Tibial nerve (tissue), 4 donors: ENCODE data around the gene LINGO1. TPM values are rescaled to one million over a fixed set of nuclear protein-coding genes. Genes with fewer than 3 reads are reported as not detected.

Source experiments
- DNase-seq, 2 donors: peaks; one replicate each; pipeline ENCODE4 v3.0.0-alpha.2; 2019; ENCODE audit warnings: low spot score in 2 of 2
- H3K27ac ChIP-seq, 4 donors: fragments of 200-600 bp; sonication (generic) in 3 of 4; one replicate each; pipeline ENCODE4 v1.5.1; 2017 to 2019; ENCODE audit warnings: mild to moderate bottlenecking in 1 of 4
- H3K27me3 ChIP-seq, 2 donors: fragments of 200-600 bp; sonication (generic) in 1 of 2; one replicate each; pipeline versions ENCODE4 v1.5.1 to v1.6.0; 2017 to 2019
- H3K36me3 ChIP-seq, 3 donors: fragments of 200-600 bp; sonication (generic); one replicate each; pipeline ENCODE4 v1.5.1; 2018 to 2019
- H3K4me1 ChIP-seq, 4 donors: fragments of 200-600 bp; sonication (generic) in 3 of 4; one replicate each; pipeline ENCODE4 v1.5.1; 2017 to 2019
- H3K4me3 ChIP-seq, 4 donors: fragments of 200-600 bp; sonication (generic) in 3 of 4; one replicate each; pipeline ENCODE4 v1.5.1; 2017 to 2019; ENCODE audit warnings: mild to moderate bottlenecking in 1 of 4, moderate library complexity in 1 of 4
- H3K9me3 ChIP-seq, 4 donors: fragments of 200-600 bp; sonication (generic) in 3 of 4; one replicate each; pipeline ENCODE4 v1.5.1; 2017 to 2019
- CTCF ChIP-seq, 5 experiments: fragments of 200-600 bp in 3 of 5; fragments of 450-650 bp in 2 of 5; sonication (generic) in 3 of 5; IDR thresholded peaks; one replicate each; pipeline ENCODE4 v1.5.1; 2016 to 2019; ENCODE audit warnings: antibody characterized with exemption in 5 of 5, mild to moderate bottlenecking in 3 of 5, moderate library complexity in 2 of 5
- EP300 ChIP-seq, 2 donors: sonication (generic); formaldehyde crosslinking; IDR thresholded peaks; one replicate each; pipeline ENCODE4 v1.6.1; 2017; ENCODE audit warnings: antibody characterized with exemption in 2 of 2, mild to moderate bottlenecking in 1 of 2
- POLR2A ChIP-seq, 2 donors: fragments of 450-650 bp; IDR thresholded peaks; one replicate each; pipeline ENCODE4 v1.6.1; 2017; ENCODE audit warnings: antibody characterized with exemption in 2 of 2, mild to moderate bottlenecking in 2 of 2, moderate library complexity in 2 of 2
- WGBS, 2 donors: methylation state at CpG; one replicate each; pipeline ENCODE4 v1.1.5; 2018; 5-methylcytosine and 5-hydroxymethylcytosine counted together
- total RNA-seq, 4 donors: library from RNA; depleted of rRNA; stranded (reverse); fragments of >200 nt; gene quantifications; one replicate each; pipeline ENCODE4 v1.1.0, GENCODE V29; 2016

LINGO1 gene
- total RNA-seq, 4 donors from 2014 or later, result 0.42 to 2.4 (median 1.3) TPM

GRCh38 chr15:77669896-77670295 lies 37.2 kb upstream of the LINGO1 start:
- Histone ChIP-seq H3K4me3 (no peak overlapping the region), H3K27ac (no peak overlapping the region), H3K9me3 (peaks cover 0 to 5% (median 0%) of the 10 kb centered on the region in 4 donors), H3K27me3 (peaks cover 0 to 45% of the 10 kb centered on the region in 2 donors), H3K4me1 (no peaks in the 10 kb centered on the region), H3K36me3 (no peaks in the 10 kb centered on the region)
- WGBS, 2 donors, result 69 to 71% methylated on average over 4 of the region's 4 CpGs
- no peak for DNase-seq
- TF ChIP-seq POLR2A (IDR thresholded peaks at IDR 0.05), result no peak
- TF ChIP-seq CTCF (IDR thresholded peaks at IDR 0.05), result no peak
- TF ChIP-seq EP300 (IDR thresholded peaks at IDR 0.05), result no peak

- H3K9me3 ChIP-seq, result peaks cover 0 to under 1% (median 0%) of the 10 kb centered on the region in 4 donors
- H3K27me3 ChIP-seq, result peaks cover 0 to 47% of the 10 kb centered on the region in 2 donors
- 57 to 63% methylated on average over 11 of the region's 11 CpGs for WGBS, 2 donors
- H3K36me3 ChIP-seq, result no peaks in the 10 kb centered on the region
- no peak for DNase-seq
- no peak overlapping the region for H3K4me3 ChIP-seq
- no peaks in the 10 kb centered on the region for H3K4me1 ChIP-seq
- H3K27ac ChIP-seq, result no peak overlapping the region
- no peak for TF ChIP-seq POLR2A (IDR thresholded peaks at IDR 0.05)
- no peak for TF ChIP-seq CTCF (IDR thresholded peaks at IDR 0.05)
- TF ChIP-seq EP300 (IDR thresholded peaks at IDR 0.05), result no peak
Measured at GRCh38 chr15:77667338-77668234, 34.9 kb upstream of the LINGO1 start.

GRCh38 chr15:77666296-77666660 lies 33.6 kb upstream of the LINGO1 start:
- DNase-seq, result no peak

GRCh38 chr15:77665530-77666295 lies 33.0 kb upstream of the LINGO1 start:
- Histone ChIP-seq H3K36me3 (no peaks in the 10 kb centered on the region), H3K4me1 (no peaks in the 10 kb centered on the region), H3K9me3 (no peaks in the 10 kb centered on the region), H3K27ac (no peak overlapping the region), H3K27me3 (peaks cover 0 to 28% of the 10 kb centered on the region in 2 donors), H3K4me3 (no peak overlapping the region)
- DNase-seq, result no peak
- 84 to 87% methylated on average over 11 of the region's 12 CpGs for WGBS, 2 donors
- no peak for TF ChIP-seq EP300 (IDR thresholded peaks at IDR 0.05)
- TF ChIP-seq CTCF (IDR thresholded peaks at IDR 0.05), result no peak
- no peak for TF ChIP-seq POLR2A (IDR thresholded peaks at IDR 0.05)

More at GRCh38 chr15:77666296-77666660, 33.6 kb upstream of the LINGO1 start:
- Histone ChIP-seq H3K4me1 (no peaks in the 10 kb centered on the region), H3K4me3 (no peak overlapping the region), H3K27me3 (peaks cover 0 to 34% of the 10 kb centered on the region in 2 donors), H3K9me3 (no peaks in the 10 kb centered on the region), H3K36me3 (no peaks in the 10 kb centered on the region), H3K27ac (no peak overlapping the region)
- WGBS, 2 donors, result 62 to 66% methylated on average over 5 of the region's 5 CpGs
- TF ChIP-seq CTCF (IDR thresholded peaks at IDR 0.05) (no peak), POLR2A (IDR thresholded peaks at IDR 0.05) (no peak)

DNA sequence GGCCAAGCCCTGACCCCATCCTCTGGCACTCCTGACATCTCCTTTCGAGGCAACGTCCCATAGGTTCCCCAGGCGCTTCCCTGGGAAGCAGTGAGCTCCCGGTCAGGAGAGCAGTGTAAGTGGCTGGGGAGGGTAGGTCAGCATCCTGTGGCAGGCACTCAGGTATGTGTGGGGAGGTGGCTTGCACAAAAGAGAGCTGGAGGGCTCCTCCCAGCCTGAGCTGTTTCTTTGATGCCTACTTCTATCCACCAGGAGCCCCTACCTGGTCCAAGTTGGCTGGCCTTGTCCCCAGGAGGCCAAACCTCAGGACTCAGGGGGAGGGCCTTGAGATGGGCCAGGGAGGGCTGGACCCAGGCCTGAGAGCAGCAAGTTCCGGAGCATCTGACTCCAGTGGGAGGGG lies 31.7 kb upstream of the LINGO1 start:
- H3K9me3 ChIP-seq, result no peaks in the 10 kb centered on the region
- H3K4me3 ChIP-seq, result no peak overlapping the region
- peaks cover 0 to 17% of the 10 kb centered on the region in 2 donors for H3K27me3 ChIP-seq
- no peaks in the 10 kb centered on the region for H3K36me3 ChIP-seq
- no peak for DNase-seq
- H3K27ac ChIP-seq, result no peak overlapping the region
- no peaks in the 10 kb centered on the region for H3K4me1 ChIP-seq
- 40 to 90% methylated on average over 1 of the region's 5 CpGs for WGBS, 2 donors
- TF ChIP-seq EP300 (IDR thresholded peaks at IDR 0.05) (no peak), POLR2A (IDR thresholded peaks at IDR 0.05) (no peak), CTCF (IDR thresholded peaks at IDR 0.05) (no peak)
